ENCODE data around the gene TMIGD2.
"Not testable (repeated sequence)": the region's sequence is repeated elsewhere in the genome, so short reads cannot be mapped to it uniquely, and the experiment has no call there.

The TMIGD2 gene

DNA sequence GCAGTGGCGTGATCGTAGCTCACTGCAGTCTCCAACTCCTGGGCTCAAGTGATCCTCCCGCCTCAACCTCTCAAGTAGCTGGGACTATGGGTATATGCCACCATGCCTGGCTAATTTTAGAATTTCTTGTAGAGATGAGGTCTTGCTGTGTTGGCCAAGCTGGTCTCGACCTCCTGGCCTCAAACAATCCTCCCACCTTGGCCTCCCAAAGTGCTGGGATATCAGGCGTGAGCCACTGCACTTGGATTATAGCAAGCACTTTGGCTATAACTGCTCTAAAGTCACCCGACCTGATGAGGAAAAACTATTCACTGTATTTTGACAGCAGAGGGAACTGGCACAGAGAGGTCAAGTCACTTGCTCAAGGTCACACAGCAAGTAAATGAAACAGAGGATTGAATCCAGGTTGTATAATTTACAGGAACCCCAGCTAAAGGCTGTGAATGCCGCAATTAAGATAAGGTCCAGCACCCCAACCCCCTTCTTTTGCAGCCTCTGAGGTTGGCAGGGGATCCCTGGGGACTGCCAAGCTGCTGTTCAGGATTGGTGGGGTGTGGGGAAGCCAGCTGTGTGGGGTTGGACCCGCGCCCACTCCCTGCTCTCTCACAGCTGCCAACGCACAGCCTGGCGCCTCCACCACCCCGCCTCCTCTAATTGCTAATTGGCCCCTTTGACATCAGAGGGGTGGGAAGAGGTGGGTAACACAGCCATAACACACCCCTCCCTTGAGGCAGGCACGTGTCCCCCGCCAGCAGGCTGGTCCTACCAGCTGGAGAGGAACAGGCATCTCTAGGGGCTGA lies 6.0 kb downstream of the TMIGD2 start:
- DNase-seq (ENCODE audit: low read depth) = no peak

DNA sequence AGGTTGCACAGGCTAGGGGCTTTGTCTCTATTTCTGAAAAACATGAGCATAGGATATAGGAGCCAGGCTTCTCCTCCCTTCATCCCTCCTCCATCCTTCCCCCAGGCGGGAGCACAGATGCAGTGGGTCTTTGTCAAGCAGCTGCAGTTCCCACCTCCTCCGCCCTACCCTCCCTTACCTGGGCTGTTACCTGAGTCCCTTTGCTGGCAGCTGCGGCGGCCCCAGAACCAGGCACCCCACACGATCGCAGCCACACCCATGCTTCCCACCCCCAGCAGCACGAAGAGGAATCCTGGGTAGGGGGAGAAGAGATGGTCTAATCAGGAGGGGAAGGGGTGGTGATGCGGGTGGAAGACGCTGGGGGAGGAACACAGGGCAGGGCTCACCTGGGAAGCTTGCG lies 7.8 kb downstream of the TMIGD2 start:
- no peak for DNase-seq (ENCODE audit: low read depth)

DNA sequence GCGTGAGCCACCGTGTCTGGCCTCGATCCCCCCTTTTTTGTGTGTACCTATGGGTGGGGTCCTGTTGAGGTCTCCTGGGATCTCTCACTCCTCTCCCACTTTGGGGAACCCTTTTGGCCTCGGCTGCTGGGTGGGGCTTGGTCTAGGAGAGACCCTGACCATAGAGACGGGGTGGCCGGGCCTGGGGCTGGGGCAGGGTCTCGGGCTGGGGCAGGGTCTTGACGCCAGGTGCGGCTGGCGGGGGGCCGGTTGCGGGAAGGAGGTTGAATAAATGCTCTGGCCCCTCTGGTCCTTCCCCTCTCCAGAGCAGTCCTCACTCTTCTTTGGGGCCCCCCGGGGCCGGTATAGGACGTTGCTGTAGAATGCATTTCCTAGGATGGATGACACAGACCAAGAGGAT lies 9.7 kb downstream of the TMIGD2 start:
- DNase-seq (ENCODE audit: low read depth) = no peak

DNA sequence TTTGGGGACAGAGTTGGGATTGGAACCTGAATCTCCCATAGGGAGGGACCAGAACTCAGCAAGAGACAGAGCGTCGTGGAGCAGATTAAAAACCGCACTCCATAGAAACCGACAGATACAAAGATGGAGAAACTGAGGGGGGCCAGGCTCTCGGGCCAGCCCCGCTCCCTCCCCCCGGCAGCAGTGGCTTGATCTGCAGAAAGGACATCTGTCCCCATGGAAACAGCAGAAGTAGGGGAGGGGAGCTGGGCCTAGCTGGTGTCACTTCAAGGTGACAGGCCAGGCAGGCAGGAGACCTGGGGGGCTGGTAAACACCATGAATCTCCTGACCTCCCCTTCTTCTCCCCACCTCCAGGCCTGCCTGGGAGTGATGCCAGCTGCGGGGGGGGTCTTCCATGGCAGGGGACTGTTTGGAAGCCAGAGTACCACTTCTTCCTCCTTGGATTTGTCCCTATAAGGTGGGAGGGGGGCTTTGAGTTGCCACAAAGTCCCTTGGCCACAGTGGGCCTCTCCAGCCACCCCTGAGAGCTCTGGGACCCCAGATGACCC lies 10.9 kb downstream of the TMIGD2 start:
- no peak for DNase-seq (ENCODE audit: low read depth)

DNA sequence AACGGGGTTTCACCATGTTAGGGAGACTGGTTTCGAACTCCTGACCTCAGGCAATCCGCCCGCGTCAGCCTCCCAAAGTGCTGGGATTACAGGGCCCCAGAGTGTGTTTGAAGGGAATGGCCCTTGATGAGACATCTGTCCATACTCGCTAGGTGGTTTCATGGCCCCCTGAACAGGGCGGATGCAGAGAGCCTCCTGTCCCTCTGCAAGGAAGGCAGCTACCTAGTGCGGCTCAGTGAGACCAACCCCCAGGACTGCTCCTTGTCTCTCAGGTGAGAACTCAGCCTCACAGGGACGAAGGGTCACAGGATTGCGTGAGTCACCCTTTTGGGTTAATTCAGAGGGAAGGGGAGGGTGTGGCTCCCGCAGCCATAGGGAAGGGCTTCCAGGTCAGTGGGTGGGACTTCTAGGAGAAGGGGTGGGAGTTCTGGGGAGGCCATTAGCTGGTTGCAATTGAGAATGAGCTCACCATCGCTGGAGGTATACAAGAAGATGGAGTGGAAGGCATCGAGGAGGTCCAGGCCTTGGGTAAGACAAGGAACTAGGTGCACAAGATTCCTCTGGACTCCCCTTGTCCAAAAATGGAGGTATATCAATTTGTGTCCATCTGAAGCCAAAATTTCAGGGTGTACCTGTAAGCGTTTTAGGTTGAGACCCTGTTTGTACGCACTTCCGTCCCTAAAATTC lies 14.0 kb downstream of the TMIGD2 start:
- no peak for DNase-seq (ENCODE audit: low read depth)

DNA sequence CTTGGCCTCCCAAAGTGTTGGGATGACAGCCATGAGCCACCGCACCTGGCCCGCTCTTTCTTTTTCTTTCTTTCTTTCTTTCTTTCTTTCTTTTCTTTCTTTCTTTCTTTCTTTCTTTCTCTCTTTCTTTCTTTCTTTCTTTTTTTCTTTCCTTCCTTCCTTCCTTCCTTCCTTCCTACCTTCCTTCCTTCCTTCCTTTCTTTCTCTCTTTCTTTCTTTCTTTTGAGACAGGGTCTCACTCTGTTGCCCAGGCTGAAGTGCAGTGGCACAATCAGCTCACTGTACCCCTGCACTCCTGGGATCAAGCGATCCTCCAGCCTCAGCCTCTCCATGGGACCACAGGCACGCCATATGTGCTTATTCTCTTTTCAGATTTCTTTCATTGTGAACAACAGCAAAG lies 16.0 kb downstream of the TMIGD2 start:
- not testable (repeated sequence) for DNase-seq (ENCODE audit: low read depth)

DNA sequence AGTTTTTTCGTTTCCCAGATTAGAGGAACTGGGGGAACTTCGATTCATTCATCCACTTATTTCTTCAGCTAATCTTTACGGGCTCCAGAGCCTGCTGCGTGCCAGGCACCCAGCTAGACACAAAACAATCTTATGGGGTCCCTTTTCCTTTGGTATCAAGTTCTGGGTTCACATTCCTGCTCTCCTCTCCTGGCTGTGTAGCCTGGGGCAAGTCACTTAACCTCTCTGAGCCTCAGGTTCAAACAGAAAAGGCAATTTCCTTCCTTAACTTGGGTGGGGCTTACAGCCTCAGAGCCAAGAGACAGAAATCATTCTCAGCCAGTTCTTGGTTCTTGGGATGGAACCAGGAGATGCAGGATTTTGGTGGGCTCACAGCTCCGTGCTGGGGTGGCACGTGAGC lies 17.2 kb downstream of the TMIGD2 start:
- no peak for DNase-seq (ENCODE audit: low read depth)

DNA sequence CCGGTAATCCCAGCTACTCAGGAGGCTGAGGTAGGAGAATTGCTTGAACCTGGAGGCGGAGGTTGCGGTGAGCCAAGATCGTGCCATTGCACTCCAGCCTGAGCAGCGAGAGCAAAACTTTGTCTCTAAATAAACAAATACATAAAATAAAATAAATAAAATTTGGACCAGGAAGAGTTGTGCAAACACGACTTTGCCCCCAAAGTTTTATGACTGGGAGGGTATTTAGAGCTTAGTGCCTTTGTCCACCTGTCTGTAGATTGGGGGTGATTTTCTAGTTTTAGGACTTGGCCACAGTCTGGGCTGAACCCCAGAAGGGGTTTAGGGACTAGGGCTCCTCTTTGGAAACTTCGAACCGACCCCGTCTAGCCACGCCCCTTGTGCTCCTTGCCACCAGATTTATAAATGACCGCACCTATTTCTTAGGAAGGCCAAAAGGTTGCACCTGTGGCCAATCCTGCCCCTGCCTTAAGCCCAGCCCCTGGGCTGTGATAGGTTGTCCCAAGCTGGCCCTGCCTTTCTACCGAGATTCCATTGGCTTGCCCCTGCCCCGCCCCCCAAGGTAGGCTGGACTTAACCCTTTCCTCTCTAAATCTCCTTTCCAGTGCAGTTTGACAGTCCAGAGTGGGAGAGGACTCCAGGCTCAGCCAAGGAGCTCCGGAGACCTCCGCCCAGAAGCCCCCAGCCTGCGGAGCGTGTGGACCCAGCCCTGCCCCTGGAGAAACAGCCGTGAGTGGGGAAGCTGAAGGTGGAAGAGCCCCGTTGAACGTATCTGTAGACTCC lies 17.8 kb downstream of the TMIGD2 start:
- DNase-seq (ENCODE audit: low read depth) = no peak

DNA sequence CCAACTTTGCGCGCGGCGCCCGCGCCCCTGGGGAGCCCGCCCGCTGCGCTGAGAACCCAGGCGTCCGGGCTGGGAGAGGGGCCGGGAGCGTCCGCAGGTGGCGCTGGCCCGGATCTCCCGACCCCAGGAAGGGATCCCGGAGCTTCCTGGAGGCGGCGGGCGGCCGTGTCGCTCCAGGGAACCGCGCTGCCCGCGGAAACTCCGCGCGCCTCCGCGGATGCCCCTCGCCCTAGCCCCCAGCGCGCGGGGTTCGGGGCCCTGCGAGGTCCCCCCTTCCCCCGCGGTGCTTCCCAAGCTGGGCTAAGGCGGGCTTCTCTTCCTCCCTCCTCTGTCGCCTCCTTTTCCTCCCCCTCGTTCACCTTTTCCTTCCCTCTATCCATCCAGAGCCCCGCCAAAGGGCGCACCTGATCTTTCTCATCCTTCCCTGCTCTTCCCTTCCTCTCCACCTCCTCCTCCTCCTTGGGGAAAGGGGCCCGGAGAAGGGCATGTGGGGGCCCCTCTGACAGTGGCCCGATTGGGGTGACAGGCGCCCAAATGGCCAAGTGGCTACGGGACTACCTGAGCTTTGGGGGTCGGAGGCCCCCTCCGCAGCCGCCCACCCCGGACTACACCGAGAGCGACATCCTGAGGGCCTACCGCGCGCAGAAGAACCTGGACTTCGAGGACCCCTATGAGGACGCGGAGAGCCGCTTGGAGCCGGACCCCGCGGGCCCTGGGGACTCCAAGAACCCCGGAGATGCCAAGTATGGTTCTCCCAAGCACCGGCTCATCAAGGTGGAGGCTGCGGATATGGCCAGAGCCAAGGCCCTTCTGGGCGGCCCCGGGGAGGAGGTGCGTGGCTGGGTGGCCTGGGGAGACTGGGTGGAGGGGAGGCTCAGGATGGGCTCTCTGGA lies 22.4 kb downstream of the TMIGD2 start:
- no peak for DNase-seq (ENCODE audit: low read depth)

DNA sequence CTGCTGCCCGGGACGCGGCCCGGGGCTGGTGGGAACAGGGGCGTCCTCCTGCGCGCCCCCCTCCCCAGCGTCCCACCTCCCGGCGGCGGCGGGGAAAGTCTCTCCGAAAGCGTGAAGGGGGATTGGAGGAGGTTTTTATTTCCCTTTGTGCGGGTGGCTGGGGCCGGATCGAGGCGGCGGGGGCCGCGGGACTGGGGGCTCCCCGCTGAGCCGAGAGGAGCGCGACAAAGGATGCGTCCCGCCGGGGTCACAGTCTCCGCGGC lies 23.0 kb downstream of the TMIGD2 start:
- DNase-seq (ENCODE audit: low read depth) = no peak

DNA sequence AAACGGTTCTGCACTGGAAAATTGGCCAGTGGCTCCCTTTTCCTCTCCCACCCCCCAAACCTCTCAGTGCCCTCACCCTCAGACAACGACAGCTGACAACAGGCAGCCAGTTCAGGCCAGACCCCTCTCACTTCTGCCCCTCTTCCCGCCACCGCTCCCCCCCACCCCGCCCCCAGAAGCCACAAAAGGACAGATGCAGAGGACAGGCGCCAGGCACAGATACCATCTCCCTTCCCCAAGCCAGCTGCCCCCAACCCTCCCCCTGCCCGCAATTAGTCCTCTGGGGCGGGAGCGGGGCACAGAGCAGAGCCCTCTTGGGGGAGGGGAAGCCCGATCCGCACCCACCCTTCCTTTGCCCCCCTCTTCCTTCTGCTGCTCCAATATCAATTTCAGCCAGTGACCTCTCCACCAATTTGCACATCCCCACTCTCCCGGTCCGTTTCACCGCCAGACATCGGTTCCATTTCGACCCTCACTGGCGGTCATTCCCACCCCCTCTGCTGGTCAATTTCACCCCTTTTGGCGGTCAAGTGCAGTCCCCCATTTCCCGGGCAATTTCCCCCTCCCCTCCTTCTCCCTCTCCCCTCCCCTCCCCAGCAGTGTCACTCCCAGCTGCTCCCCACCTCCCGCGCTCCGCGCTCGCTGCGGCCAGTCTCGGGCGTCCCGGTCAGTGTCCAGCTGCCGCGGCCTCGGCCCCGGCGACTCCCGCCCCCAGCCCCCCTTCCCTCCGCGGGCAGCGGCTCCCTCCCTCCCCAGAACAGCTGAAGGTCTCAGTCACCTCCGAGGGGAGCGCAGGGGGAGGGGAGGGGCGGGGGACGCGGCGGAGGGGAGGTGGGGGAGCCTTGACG lies 23.5 kb downstream of the TMIGD2 start, which contains the start of gene SHD:
Gene SHD (plus strand): TSS at position 848 of the 848 bp plus-strand sequence. CDS start 798 bp downstream, outside the sequence.
- no peak for DNase-seq (ENCODE audit: low read depth)

DNA sequence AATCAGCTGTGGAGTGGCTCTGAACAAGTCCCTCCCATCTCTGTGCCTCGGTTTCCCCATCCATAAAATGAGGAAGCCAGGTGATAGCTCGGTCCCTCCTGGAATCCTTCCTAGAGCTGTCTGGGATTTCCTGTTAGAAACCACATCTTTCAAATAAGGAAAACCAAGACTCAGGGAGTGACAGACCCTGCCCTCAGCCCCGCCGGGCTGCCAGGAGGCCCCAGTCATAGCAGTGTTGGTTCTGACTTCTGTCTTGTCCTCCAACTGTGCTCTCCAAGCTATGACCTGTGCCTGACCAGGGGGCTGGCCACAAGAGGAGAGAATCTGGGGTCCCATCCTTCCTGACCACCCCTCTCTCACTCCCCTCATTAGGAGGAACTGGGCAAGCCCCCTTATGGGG lies 24.2 kb downstream of the TMIGD2 start:
- DNase-seq (ENCODE audit: low read depth) = no peak

DNA sequence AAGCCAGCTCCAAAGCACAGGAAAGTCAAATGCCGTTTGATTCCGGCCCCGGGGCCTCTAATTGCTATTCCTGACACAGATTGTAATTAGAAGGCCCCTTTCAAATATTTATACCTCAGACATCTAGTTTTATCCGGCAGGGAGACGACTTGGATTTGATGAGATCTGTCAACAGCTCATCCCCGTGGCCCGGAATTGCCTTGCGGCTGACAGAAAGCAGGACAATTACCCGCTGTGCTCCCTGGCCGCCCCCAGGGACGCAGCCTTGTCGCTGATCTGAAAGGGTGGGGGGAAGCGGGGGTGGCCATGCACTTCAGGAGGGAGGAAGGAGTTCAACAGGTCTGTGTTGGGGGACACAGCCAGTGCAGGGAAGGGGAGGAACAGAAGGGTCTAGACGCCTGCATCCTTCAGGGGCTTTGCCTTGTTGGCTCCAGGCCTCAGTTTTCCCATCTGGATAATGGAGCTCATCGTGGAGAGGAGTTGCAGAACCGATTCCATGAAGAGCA lies 24.9 kb downstream of the TMIGD2 start:
- DNase-seq (ENCODE audit: low read depth) = no peak

DNA sequence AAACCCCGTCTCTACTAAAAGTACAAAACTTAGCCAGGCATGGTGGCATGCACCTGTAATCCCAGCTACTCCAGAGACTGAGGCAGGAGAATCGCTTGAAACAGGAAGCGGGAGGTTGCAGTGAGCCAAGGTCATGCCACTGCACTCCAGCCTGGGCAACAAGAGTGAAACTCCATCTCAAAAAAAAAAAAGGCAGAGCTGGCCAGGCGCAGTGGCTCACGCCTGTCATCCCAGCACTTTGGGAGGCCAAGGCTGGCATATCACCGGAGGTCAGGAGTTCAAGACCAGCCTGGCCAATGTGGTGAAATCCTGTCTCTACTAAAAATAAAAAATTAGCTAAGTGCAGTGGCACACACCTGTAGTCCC lies 27.9 kb downstream of the TMIGD2 start:
- not testable (repeated sequence) for DNase-seq (ENCODE audit: low read depth)

DNA sequence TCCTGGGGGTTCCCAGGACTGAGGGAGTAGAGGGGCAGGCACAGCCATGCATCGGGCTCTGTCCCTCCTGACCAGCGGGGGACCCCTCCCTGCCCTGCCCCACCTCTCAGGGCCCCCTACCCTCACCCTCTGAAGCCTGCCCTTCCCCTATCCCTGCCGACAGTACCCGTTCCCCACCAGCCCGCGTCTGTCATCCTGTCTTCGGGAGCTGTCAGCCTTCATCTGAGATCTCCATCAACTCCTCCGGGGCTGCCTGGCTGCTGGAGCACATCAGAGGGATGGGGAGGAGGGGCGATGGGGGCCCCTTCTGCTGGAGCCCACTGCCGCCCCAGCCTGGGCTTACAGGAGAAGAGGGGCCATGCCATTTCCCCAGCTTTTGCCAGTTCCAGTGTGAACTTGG lies 29.3 kb downstream of the TMIGD2 start:
- no peak for DNase-seq (ENCODE audit: low read depth)

DNA sequence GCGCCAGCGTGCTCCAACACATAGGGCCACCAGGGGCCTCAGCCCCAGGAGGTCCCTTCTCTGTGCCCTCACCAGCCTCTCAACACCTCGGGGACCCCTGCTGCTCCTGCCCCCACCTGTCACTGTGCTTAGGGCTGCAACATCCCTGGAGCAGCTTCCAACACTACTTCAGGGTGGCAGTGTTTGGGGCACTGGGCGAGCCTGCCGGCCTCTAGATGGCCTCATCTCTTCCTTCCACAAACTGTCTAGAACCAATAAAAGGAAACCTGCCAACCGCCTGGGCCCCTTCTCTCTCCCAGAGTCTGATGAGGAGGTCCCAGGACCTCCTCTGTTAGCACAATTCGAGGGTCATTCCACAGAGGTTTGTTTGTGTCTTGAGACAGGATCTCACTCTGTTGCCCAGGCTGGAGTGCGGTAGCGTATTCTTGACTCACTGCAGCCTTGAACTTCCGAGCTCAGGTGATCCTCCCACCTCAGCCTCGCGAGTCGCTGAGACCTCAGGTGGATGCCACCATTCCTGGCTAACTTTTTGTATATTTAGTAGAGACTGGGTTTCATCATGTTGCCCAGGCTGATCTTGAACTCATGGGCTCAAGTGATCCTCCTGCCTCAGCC lies 33.3 kb downstream of the TMIGD2 start:
- DNase-seq (ENCODE audit: low read depth) = no peak

DNA sequence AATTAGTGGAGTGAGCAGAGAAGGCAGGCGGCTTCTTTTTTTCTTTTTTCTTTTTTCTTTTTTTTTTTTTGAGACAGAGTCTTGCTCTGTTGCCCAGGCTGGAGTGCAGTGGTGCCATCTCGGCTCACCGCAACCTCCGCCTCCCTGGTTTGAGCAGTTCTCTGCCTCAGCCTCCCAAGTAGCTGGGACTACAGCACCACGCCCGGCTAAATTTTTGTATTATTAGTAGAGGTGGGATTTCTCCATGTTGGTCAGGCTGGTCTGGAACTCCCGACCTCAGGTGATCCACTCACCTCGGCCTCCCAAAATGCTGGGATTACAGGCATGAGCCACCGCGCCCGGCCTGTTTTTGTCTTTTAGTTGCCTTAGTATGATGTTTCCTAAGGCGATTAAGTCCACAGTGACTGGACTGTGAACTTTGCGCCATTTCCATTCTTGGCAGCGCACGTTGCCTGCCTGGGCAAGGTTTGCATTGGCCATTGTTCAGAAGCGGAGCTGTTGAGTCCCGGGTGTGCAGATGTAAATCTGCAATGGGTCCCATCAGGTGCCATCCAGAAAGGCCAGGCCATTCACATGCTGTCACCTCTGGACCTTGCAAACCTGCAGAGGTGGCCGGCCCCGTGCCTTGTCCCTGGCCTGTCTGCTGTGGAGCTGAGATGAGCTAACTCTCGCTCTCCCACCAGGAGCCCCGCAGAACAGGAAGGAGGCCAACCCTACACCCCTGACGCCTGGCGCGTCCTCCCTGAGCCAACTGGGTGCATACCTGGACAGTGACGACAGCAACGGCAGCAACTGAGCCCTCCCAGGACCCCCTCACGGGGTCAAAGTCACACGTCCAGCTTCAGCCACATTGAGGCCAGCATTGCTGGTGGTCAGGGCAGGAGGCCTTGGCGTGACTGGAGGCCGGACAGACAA lies 34.0 kb downstream of the TMIGD2 start:
- DNase-seq (ENCODE audit: low read depth) = no peak

DNA sequence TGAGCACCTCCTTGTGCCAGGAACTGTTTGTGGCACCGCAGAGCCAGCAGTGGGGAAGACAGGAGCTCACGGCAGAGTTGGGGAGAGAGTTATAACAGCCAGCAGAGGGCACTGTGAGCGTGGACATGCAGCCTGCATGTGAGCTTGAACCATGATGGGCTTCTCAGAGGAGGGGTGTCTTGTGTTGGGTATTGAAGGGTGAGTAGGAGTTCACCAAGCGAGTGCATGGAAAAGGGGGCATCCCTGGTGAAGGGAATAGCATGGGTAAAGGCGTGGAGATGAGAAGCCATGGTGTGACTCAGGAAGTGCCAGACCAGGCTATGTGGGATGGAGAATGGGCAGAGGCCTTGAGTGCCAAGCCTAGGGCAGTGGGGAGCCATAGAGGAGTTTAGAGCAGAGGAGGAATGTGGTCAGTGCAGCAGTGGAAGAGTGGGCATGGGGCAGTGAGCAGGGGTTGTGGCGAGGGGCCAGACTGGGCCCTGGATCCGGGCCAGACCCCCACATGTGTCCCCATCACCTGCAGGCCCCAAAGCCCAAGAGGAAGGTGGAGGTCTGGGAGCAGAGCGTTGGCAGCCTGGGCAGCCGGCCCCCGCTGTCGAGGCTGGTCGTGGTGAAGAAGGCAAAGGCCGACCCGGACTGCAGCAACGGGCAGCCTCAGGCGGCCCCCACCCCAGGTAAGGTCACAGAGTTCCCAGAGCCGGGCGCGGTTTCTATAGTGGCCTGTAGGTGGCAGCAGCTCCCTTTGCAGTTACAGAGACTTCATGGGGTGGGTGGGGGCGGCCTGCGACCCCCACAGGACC lies 34.9 kb downstream of the TMIGD2 start:
- peak; percentile 3 for DNase-seq (ENCODE audit: low read depth)
